Mononuclear cell (primary cell): Measurements from ENCODE around the gene GTF2IRD1. TPM values are rescaled to one million over a fixed set of nuclear protein-coding genes. Genes with fewer than 3 reads are reported as not detected.

Source experiments
- H3K27me3 ChIP-seq: 2 replicates; pipeline ENCODE4 v1.6.0; 2011; ENCODE audit warnings: low read length, control low read depth; ENCODE audit not compliant: insufficient read depth
- H3K4me1 ChIP-seq: 2 replicates; pipeline ENCODE4 v1.5.1; 2011; ENCODE audit warnings: mild to moderate bottlenecking, low read length, control low read depth; ENCODE audit not compliant: insufficient read depth
- H3K4me3 ChIP-seq: 2 replicates; pipeline ENCODE4 v1.5.1; 2011; ENCODE audit warnings: mild to moderate bottlenecking, low read length, moderate library complexity
- H3K9me3 ChIP-seq: 2 replicates; pipeline ENCODE4 v1.5.1; 2011; ENCODE audit warnings: low read depth, mild to moderate bottlenecking, control low read depth, low read length
- total RNA-seq: library from RNA; depleted of rRNA; stranded (reverse); fragments of >200 nt; gene quantifications from one replicate; pipeline ENCODE4 v1.2.3, GENCODE V29; 2012

The GTF2IRD1 gene
- total RNA-seq, 1 donor: 0.21 TPM

GRCh38 chr7:74585844-74586243 lies 132.1 kb downstream of the GTF2IRD1 start:
- no peaks in the 10 kb centered on the region for H3K4me1 ChIP-seq
- no peaks in the 10 kb centered on the region for H3K27me3 ChIP-seq

DNA sequence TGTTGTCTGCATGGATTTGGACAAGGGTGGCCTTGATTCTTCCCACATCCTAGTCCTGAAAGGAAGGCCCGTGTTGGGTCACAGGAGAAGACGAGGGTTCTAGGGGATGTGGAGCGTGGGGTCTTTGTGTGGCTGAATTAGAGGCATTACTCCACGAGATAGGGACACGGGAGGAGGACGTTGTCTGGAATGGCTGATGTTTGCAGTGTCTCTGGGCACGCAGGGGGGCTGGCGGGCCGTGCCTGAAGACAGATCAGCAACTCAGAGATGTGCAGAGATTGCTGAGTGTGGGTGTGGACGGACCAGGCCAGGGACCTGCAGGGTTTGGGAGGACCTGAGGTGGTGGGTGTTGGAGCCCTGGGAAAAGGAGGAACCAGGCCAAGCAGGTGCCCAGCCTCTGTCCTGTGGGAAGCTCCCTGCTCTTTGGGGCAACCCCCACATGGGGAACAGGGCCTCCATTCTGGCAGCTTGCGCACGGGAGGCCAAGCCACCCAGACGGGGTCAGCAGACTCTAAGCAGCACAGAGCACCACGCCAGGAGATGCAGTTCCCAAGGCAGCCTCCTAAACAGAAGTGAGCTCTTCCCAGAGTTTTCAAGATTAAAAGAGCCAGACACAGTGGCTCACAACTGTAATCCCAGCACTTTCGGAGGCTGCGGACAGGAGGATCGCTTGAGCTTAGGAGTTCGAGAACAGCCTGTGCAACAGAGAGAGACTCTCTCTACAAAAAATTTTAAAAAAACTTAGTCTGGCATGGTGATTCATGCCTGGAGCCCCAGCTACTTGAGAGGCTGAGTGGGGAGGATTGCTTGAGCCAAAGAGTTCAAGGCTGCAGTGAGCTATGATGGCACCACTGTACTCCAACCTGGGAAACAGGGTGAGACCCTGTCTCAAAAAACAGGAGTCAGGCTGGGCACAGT lies 132.8 kb downstream of the GTF2IRD1 start:
- Histone ChIP-seq H3K27me3 (no peaks in the 10 kb centered on the region), H3K4me3 (no peak overlapping the region), H3K9me3 (no peaks in the 10 kb centered on the region), H3K4me1 (no peaks in the 10 kb centered on the region)

More at GRCh38 chr7:74585844-74586243, 132.1 kb downstream of the GTF2IRD1 start:
- Histone ChIP-seq H3K9me3 (no peaks in the 10 kb centered on the region), H3K4me3 (no peak overlapping the region)

GRCh38 chr7:74587435-74588126 lies 133.9 kb downstream of the GTF2IRD1 start:
- Histone ChIP-seq H3K4me3 (no peak overlapping the region), H3K9me3 (no peaks in the 10 kb centered on the region), H3K4me1 (no peaks in the 10 kb centered on the region), H3K27me3 (no peaks in the 10 kb centered on the region)

DNA sequence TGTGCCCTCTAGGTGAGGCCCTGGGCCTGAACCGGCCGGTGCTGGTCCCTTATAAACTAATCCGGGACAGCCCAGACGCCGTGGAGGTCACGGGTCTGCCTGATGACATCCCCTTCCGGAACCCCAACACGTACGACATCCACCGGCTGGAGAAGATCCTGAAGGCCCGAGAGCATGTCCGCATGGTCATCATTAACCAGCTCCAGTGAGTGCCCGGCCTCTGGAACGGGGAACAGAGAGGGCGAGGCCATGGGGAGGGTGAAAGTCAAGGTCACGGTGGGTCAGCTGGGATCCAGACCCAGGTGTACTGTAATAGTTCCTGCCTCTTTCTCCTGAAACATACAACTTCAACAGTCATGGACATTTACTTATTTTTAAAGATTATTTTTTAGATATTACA lies 137.1 kb downstream of the GTF2IRD1 start:
- H3K9me3 ChIP-seq: no peaks in the 10 kb centered on the region

DNA sequence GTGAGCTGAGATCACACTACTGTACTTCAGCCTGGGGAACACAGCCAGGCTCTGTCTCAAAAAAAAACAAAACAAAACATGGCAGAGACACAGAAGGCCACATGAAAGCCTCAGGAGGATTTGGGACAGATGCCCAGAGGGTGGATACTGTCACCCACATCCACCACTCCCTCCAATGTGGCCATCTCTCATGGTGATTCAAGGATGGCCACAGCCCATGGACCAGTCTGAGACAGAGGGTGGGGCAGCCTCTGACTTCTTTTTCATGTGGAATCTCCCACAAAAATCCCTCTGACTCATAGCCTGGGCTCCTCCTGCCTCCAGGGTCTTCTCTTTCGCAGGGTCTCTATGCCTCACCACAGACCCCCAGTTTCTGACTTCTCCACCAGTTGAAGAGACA lies 144.9 kb downstream of the GTF2IRD1 start:
- Histone ChIP-seq H3K27me3 (no peaks in the 10 kb centered on the region), H3K4me1 (no peaks in the 10 kb centered on the region), H3K9me3 (no peaks in the 10 kb centered on the region), H3K4me3 (no peak overlapping the region)

More for the DNA sequence above, 137.1 kb downstream of the GTF2IRD1 start:
- Histone ChIP-seq H3K4me1 (no peaks in the 10 kb centered on the region), H3K27me3 (no peaks in the 10 kb centered on the region), H3K4me3 (no peak overlapping the region)

- H3K27me3 ChIP-seq: no peaks in the 10 kb centered on the region
- H3K4me3 ChIP-seq: no peak overlapping the region
- no peaks in the 10 kb centered on the region for H3K4me1 ChIP-seq
- no peaks in the 10 kb centered on the region for H3K9me3 ChIP-seq
Observed at GRCh38 chr7:74599244-74599643, 145.5 kb downstream of the GTF2IRD1 start.

- Histone ChIP-seq H3K4me3 (no peak overlapping the region), H3K27me3 (no peaks in the 10 kb centered on the region), H3K4me1 (peaks cover 12% of the 10 kb centered on the region), H3K9me3 (no peaks in the 10 kb centered on the region)
Observed at GRCh38 chr7:74604326-74605020, 150.8 kb downstream of the GTF2IRD1 start.

DNA sequence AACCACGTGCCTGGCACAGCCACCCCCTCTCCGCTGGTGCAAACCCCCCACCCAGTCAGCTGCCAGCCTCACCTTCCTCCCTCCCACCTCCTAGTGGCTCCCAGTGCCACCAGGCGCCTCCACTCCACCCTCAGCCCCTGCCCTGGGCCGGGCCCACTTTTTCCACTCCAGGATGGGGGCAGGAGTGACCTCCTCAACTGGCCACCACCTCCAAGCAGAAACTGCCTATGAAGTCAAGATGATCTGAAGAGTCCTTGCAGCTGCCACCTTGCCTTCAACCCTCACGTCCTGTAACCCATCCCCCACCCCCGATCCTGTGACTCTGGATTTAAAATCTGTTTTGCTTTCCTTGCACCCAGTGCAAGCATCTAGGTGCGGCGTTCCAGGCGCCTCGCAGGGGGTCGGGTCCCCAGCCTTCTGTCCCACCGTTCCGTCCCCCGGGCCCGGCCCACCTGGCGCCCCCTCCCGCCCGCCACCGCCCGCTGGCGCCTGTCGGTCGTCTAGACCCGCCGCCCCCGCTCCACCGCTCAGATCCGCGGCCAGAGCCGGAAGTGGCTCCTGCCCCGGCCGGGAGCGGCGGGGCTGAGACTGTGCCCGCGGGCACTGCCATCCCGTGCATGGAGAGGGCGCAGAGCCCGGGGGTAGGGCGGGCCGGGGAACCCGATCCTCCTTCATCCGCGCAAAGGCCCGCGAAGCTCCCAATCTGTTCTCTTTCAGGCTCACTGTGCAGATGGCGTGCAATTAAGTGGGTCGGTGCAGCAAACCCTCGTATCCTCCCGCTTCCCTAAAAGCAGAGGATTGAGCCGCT lies 152.6 kb downstream of the GTF2IRD1 start:
- H3K4me3 ChIP-seq: peak overlapping the region; percentile 18
- H3K4me1 ChIP-seq: peaks cover 12% of the 10 kb centered on the region
- no peaks in the 10 kb centered on the region for H3K27me3 ChIP-seq
- no peaks in the 10 kb centered on the region for H3K9me3 ChIP-seq

- Histone ChIP-seq H3K4me1 (peaks cover 12% of the 10 kb centered on the region), H3K9me3 (no peaks in the 10 kb centered on the region), H3K4me3 (peak overlapping the region; percentile 18), H3K27me3 (no peaks in the 10 kb centered on the region)
Observed at GRCh38 chr7:74606909-74607510, 153.3 kb downstream of the GTF2IRD1 start.

GRCh38 chr7:74612015-74612829 lies 158.5 kb downstream of the GTF2IRD1 start:
- Histone ChIP-seq H3K4me1 (peaks cover 14% of the 10 kb centered on the region), H3K27me3 (no peaks in the 10 kb centered on the region), H3K4me3 (no peak overlapping the region), H3K9me3 (no peaks in the 10 kb centered on the region)

DNA sequence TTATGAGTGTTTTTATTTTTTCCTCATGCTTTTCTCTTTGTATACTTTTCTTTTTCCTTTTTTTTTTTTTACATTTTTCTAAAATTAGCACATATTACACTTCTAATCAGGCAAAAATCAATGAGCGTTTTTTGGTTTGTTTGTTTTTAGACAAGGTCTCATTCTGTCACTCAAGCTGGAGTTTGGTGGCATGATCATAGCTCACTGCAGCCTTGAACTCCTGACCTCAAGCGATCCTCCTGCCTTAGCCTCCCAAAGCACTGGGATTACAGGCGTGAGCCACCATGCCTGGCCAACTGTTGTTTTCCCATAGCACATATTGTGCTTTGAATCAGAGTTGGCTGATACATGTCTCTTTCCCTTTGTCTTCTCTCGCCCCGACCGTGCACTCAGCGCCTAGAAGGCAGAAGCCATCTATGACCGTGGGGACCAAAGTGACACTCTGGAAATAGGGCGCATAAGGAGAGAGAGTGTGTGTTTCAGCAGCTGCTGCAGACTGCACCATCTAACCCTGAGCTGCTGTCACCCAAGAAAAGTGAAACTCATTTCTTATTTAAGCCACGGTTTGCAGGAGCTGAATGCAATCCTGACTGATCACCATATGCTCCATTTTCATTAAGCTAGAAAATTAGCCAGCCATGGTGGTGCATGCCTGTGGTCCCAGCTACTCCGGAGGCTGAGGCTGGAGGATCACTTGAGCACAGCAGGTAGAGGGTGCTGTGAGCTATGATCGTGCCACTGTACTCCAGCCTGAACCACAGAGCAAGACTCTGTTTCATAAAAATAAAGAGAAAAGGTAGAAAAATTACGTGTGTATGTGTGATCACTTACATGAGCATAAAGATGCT lies 162.5 kb downstream of the GTF2IRD1 start:
- Histone ChIP-seq H3K4me1 (peaks cover 23% of the 10 kb centered on the region), H3K4me3 (no peak overlapping the region), H3K9me3 (no peaks in the 10 kb centered on the region), H3K27me3 (no peaks in the 10 kb centered on the region)

DNA sequence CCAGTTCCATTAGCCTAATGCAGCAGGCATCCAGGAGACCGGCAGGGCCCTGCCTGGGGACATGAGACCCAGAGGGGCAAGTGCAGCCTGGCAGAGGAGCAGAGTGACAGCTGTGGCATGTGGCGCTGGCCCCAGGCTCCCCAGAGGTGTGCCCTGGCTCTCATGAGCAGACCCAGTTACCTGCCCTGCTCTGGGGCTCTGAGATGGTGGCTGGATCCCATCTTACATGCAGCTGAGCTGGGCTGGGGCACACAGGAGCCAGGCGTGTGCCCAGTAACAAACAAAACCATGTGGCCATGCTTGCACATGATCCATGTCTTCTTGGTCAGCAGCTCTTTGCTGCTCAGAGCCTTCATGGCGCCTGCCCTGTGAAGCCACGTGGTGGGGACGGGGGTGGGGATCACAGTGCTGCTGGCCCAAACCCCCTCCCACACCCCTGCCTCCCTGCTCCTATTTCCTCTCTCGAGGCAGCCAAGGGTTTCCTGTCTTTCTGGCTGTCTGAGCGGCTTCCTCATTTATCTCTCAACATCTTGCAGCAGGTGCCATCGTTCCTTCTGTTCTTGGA lies 163.6 kb downstream of the GTF2IRD1 start:
- Histone ChIP-seq H3K27me3 (no peaks in the 10 kb centered on the region), H3K4me1 (peaks cover 23% of the 10 kb centered on the region), H3K4me3 (no peak overlapping the region), H3K9me3 (no peaks in the 10 kb centered on the region)
